ENCODE measurements around the gene SLFN14. TPM values are rescaled to one million over a fixed set of nuclear protein-coding genes. Genes with fewer than 3 reads are reported as not detected.

SLFN14 gene
- total RNA-seq, 2 donors from 2014 or later: not detected

- peaks cover 32% of the 10 kb centered on the region for H3K27me3 ChIP-seq (ENCODE audit: control insufficient read depth, insufficient read depth, low read length, poor library complexity, severe bottlenecking)
- TF ChIP-seq, protein P1, sequence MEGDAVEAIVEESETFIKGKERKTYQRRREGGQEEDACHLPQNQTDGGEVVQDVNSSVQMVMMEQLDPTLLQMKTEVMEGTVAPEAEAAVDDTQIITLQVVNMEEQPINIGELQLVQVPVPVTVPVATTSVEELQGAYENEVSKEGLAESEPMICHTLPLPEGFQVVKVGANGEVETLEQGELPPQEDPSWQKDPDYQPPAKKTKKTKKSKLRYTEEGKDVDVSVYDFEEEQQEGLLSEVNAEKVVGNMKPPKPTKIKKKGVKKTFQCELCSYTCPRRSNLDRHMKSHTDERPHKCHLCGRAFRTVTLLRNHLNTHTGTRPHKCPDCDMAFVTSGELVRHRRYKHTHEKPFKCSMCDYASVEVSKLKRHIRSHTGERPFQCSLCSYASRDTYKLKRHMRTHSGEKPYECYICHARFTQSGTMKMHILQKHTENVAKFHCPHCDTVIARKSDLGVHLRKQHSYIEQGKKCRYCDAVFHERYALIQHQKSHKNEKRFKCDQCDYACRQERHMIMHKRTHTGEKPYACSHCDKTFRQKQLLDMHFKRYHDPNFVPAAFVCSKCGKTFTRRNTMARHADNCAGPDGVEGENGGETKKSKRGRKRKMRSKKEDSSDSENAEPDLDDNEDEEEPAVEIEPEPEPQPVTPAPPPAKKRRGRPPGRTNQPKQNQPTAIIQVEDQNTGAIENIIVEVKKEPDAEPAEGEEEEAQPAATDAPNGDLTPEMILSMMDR (conservative IDR thresholded peaks at IDR 0.05): no peak
- peaks cover 39% of the 10 kb centered on the region for H3K27me3 Mint-ChIP-seq (ENCODE audit: insufficient read depth)
Measured at GRCh38 chr17:35546487-35546886, 14.1 kb downstream of the SLFN14 start.

GRCh38 chr17:35545150-35545549 lies 15.5 kb downstream of the SLFN14 start:
- no peaks in the 10 kb centered on the region for H3K36me3 Mint-ChIP-seq (ENCODE audit: low read depth)
- 80 to 100% methylated on average over 1 of the region's 1 CpG for WGBS, 2 experiments (ENCODE audit: insufficient coverage in 1 of 2, insufficient read length in 1 of 2)
- Histone ChIP-seq H3K4me3 (ENCODE audit: low read length) (no peak overlapping the region), H3K27ac (ENCODE audit: low read depth, low read length) (no peak overlapping the region), H3K4me1 (ENCODE audit: control insufficient read depth, insufficient read depth, low read length) (no peaks in the 10 kb centered on the region), H3K27me3 (ENCODE audit: control insufficient read depth, insufficient read depth, low read length, poor library complexity, severe bottlenecking) (peaks cover 32% of the 10 kb centered on the region), H3K36me3 (ENCODE audit: control insufficient read depth, insufficient read depth, low read length) (no peaks in the 10 kb centered on the region), H3K9me3 (ENCODE audit: control insufficient read depth, low read length) (no peaks in the 10 kb centered on the region), H3K9ac (ENCODE audit: extremely low read depth, low read length, poor library complexity, severe bottlenecking) (no peak overlapping the region)
- no peak for DNase-seq
- no peaks in the 10 kb centered on the region for H3K9me3 Mint-ChIP-seq
- TF ChIP-seq, protein P1 (conservative IDR thresholded peaks at IDR 0.05): no peak
- peaks cover 1% of the 10 kb centered on the region for H3K4me1 Mint-ChIP-seq
- H3K4me3 Mint-ChIP-seq: no peak overlapping the region
- peaks cover 38% of the 10 kb centered on the region for H3K27me3 Mint-ChIP-seq (ENCODE audit: insufficient read depth)
- no peak overlapping the region for H3K27ac Mint-ChIP-seq

More at GRCh38 chr17:35546487-35546886, 14.1 kb downstream of the SLFN14 start:
- no peak overlapping the region for H3K27ac Mint-ChIP-seq
- no peaks in the 10 kb centered on the region for H3K9me3 Mint-ChIP-seq
- H3K36me3 Mint-ChIP-seq (ENCODE audit: low read depth): no peaks in the 10 kb centered on the region
- no peaks in the 10 kb centered on the region for H3K9me3 ChIP-seq (ENCODE audit: control insufficient read depth, low read length)
- H3K9ac ChIP-seq (ENCODE audit: extremely low read depth, low read length, poor library complexity, severe bottlenecking): no peak overlapping the region
- DNase-seq: no peak
- no peak overlapping the region for H3K4me3 ChIP-seq (ENCODE audit: low read length)
- H3K36me3 ChIP-seq (ENCODE audit: control insufficient read depth, insufficient read depth, low read length): no peaks in the 10 kb centered on the region
- H3K27ac ChIP-seq (ENCODE audit: low read depth, low read length): no peak overlapping the region
- WGBS, 2 experiments (ENCODE audit: insufficient coverage in 1 of 2, insufficient read length in 1 of 2): 89 to 100% methylated on average over 1 of the region's 1 CpG
- peaks cover 1% of the 10 kb centered on the region for H3K4me1 Mint-ChIP-seq
- no peak overlapping the region for H3K4me3 Mint-ChIP-seq
- no peaks in the 10 kb centered on the region for H3K4me1 ChIP-seq (ENCODE audit: control insufficient read depth, insufficient read depth, low read length)

DNA sequence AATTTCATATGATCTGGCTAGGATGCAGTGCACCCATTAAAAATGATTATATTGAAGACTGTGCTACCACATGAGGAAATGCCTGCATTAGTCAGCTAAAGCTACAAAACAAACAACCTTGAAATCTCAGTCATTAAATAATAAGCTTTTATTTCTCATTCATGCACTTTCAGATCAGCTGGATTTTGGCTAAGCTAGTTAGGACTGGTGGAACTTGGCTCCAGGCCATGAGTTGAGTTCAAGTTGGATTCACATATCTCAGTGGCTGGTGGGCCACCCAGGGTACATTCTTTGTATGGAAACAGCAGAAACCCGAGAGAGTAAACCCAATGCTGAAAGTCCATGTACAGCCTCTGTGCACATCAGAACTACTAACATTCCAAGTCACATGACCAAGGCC lies 16.8 kb downstream of the SLFN14 start:
- TF ChIP-seq, protein P1 (conservative IDR thresholded peaks at IDR 0.05): no peak
- Mint-ChIP-seq H3K27ac (no peak overlapping the region), H3K4me3 (no peak overlapping the region), H3K4me1 (peaks cover 1% of the 10 kb centered on the region), H3K36me3 (ENCODE audit: low read depth) (no peaks in the 10 kb centered on the region), H3K9me3 (no peaks in the 10 kb centered on the region), H3K27me3 (ENCODE audit: insufficient read depth) (peaks cover 26% of the 10 kb centered on the region)
- WGBS, 2 experiments (ENCODE audit: insufficient coverage in 1 of 2, insufficient read length in 1 of 2): 84 to 88% methylated on average over 1 of the region's 1 CpG
- Histone ChIP-seq H3K4me3 (ENCODE audit: low read length) (no peak overlapping the region), H3K4me1 (ENCODE audit: control insufficient read depth, insufficient read depth, low read length) (no peaks in the 10 kb centered on the region), H3K9me3 (ENCODE audit: control insufficient read depth, low read length) (no peaks in the 10 kb centered on the region), H3K27me3 (ENCODE audit: control insufficient read depth, insufficient read depth, low read length, poor library complexity, severe bottlenecking) (peaks cover 25% of the 10 kb centered on the region), H3K9ac (ENCODE audit: extremely low read depth, low read length, poor library complexity, severe bottlenecking) (no peak overlapping the region), H3K27ac (ENCODE audit: low read depth, low read length) (no peak overlapping the region), H3K36me3 (ENCODE audit: control insufficient read depth, insufficient read depth, low read length) (no peaks in the 10 kb centered on the region)
- no peak for DNase-seq

Measured in endodermal cell (in vitro differentiated cells).